Vagina (tissue), 2 donors: Measurements from ENCODE around the gene ZFHX3.

Experiments used
- POLR2A ChIP-seq, 2 donors: fragments of 450-650 bp; IDR thresholded peaks; one replicate each; pipeline ENCODE4 v1.6.1; 2017; ENCODE audit warnings: antibody characterized with exemption in 2 of 2, mild to moderate bottlenecking in 2 of 2, moderate library complexity in 2 of 2
- TF ChIP-seq, protein P1 (sequence below), 3 experiments: fragments of 450-650 bp in 2 of 3; fragments of 200-600 bp in 1 of 3; sonication (generic) in 1 of 3; IDR thresholded peaks; one replicate each; pipeline ENCODE4 v1.5.1; 2017 to 2019; ENCODE audit warnings: antibody characterized with exemption in 3 of 3, mild to moderate bottlenecking in 2 of 3, moderate library complexity in 2 of 3

DNA sequence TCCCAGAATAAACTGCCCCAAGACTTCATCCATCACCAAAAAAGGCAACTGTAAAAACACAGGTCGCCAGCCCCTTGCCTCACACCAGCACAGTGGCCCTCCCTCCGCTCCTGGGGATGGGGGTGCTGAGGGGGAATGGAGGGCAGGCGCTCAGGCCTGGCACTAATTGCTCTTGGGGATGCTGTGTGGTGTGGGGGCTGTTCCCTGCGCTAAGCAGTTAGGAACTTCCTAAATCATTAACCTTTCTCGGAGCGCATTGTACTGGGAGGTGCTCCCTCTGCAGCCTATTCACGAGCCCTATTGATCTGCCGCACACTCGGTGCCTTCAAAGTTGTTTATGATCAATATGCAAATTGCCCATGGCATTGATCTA is 199.9 kb downstream of the ZFHX3 start:
- no peak for TF ChIP-seq POLR2A (IDR thresholded peaks at IDR 0.05)
- TF ChIP-seq, protein P1, sequence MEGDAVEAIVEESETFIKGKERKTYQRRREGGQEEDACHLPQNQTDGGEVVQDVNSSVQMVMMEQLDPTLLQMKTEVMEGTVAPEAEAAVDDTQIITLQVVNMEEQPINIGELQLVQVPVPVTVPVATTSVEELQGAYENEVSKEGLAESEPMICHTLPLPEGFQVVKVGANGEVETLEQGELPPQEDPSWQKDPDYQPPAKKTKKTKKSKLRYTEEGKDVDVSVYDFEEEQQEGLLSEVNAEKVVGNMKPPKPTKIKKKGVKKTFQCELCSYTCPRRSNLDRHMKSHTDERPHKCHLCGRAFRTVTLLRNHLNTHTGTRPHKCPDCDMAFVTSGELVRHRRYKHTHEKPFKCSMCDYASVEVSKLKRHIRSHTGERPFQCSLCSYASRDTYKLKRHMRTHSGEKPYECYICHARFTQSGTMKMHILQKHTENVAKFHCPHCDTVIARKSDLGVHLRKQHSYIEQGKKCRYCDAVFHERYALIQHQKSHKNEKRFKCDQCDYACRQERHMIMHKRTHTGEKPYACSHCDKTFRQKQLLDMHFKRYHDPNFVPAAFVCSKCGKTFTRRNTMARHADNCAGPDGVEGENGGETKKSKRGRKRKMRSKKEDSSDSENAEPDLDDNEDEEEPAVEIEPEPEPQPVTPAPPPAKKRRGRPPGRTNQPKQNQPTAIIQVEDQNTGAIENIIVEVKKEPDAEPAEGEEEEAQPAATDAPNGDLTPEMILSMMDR (IDR thresholded peaks at IDR 0.05): no peak
